GM23338 (cell line): ENCODE measurements around the gene ATP6V0C. TPM values are rescaled to one million over a fixed set of nuclear protein-coding genes. Genes with fewer than 3 reads are reported as not detected.

Experiments used
- ATAC-seq: fragments of 200-7000 bp; cut with Tn5 transposase; 3 replicates; pipeline ENCODE4 v1.9.1; 2020
- DNase-seq: peaks from one replicate; pipeline ENCODE4 v3.0.0-alpha.2; 2015; ENCODE audit warnings: low spot score
- H2AFZ ChIP-seq: fragments of 200-600 bp; sonication (generic); 2 replicates; pipeline ENCODE4 v1.8.0; 2016; ENCODE audit warnings: antibody characterized with exemption, mild to moderate bottlenecking, moderate library complexity
- H3F3A ChIP-seq: fragments of 200-600 bp; sonication (generic); replicated peaks from 2 replicates; pipeline ENCODE4 v1.8.0; 2017; ENCODE audit warnings: antibody characterized with exemption, mixed run types, low read depth
- H3K27ac ChIP-seq: fragments of 200-600 bp; sonication (generic); 2 replicates; pipeline ENCODE4 v1.6.1; 2016; ENCODE audit warnings: low read depth
- H3K27me3 ChIP-seq: fragments of 200-600 bp; sonication (generic); 2 replicates; pipeline ENCODE4 v1.8.0; 2016; ENCODE audit warnings: mild to moderate bottlenecking, mixed run types, moderate library complexity; ENCODE audit not compliant: insufficient read depth
- H3K36me3 ChIP-seq: fragments of 200-600 bp; sonication (generic); 2 replicates; pipeline ENCODE4 v1.8.0; 2016; ENCODE audit warnings: mild to moderate bottlenecking; ENCODE audit not compliant: insufficient read depth
- H3K4me1 ChIP-seq: fragments of 200-600 bp; sonication (generic); 2 replicates; pipeline ENCODE4 v1.8.0; 2016; ENCODE audit warnings: mild to moderate bottlenecking, moderate library complexity; ENCODE audit not compliant: insufficient read depth
- H3K4me2 ChIP-seq: fragments of 200-600 bp; sonication (generic); 2 replicates; pipeline ENCODE4 v1.7.1; 2017; ENCODE audit warnings: mixed run types
- H3K4me3 ChIP-seq: fragments of 200-600 bp; sonication (generic); 2 replicates; pipeline ENCODE4 v1.6.1; 2016; ENCODE audit warnings: mixed run types
- H3K79me2 ChIP-seq: fragments of 200-600 bp; sonication (generic); replicated peaks from 2 replicates; pipeline ENCODE4 v1.8.0; 2017; ENCODE audit warnings: mild to moderate bottlenecking; ENCODE audit not compliant: insufficient read depth
- H3K9me2 ChIP-seq: fragments of 200-600 bp; sonication (generic); 2 replicates; pipeline ENCODE4 v1.8.0; 2017; ENCODE audit not compliant: insufficient read depth
- H4K20me1 ChIP-seq: fragments of 200-600 bp; sonication (generic); replicated peaks from 2 replicates; pipeline ENCODE4 v1.8.0; 2017; ENCODE audit warnings: mild to moderate bottlenecking; ENCODE audit not compliant: insufficient read depth
- H3K27ac Mint-ChIP-seq: 2 replicates; pipeline ENCODE4 v1.8.0; 2020; ENCODE audit warnings: inconsistent platforms, mild to moderate bottlenecking, moderate library complexity, mixed read lengths
- H3K27me3 Mint-ChIP-seq: 3 replicates; pipeline ENCODE4 v1.8.0; 2022; ENCODE audit warnings: low read depth, mild to moderate bottlenecking, moderate library complexity, mixed read lengths, inconsistent platforms; ENCODE audit not compliant: insufficient read depth, poor library complexity
- H3K36me3 Mint-ChIP-seq: 3 replicates; pipeline ENCODE4 v1.8.0; 2021; ENCODE audit warnings: low read depth, mild to moderate bottlenecking, inconsistent platforms, moderate library complexity, mixed read lengths
- H3K4me1 Mint-ChIP-seq: 3 replicates; pipeline ENCODE4 v1.8.0; 2020; ENCODE audit warnings: mild to moderate bottlenecking, inconsistent platforms, mixed read lengths
- H3K4me3 Mint-ChIP-seq: 3 replicates; pipeline ENCODE4 v1.8.0; 2021; ENCODE audit warnings: moderate library complexity, mild to moderate bottlenecking, inconsistent platforms, mixed read lengths
- H3K9me3 Mint-ChIP-seq: 3 replicates; pipeline ENCODE4 v1.8.0; 2020; ENCODE audit warnings: moderate library complexity, mild to moderate bottlenecking, inconsistent platforms, mixed read lengths
- CREB1 ChIP-seq: fragments of 250-450 bp; sonication (Bioruptor Pico); IDR thresholded peaks from 2 replicates; pipeline ENCODE4 v1.5.0; 2020; ENCODE audit warnings: low read depth, mild to moderate bottlenecking, moderate library complexity
- EZH2 ChIP-seq: fragments of 200-600 bp; sonication (generic); IDR thresholded peaks from one replicate; pipeline ENCODE4 v1.8.0; 2017; ENCODE audit warnings: antibody characterized with exemption, mild to moderate bottlenecking, low read depth; ENCODE audit not compliant: unreplicated experiment
- EZH2phosphoT487 ChIP-seq: fragments of 200-600 bp; sonication (generic); IDR thresholded peaks from one replicate; pipeline ENCODE4 v1.8.1; 2018; ENCODE audit warnings: antibody characterized with exemption; ENCODE audit not compliant: unreplicated experiment
- JUNB ChIP-seq: IDR thresholded peaks from one replicate; pipeline ENCODE4 v1.6.1; 2016; ENCODE audit warnings: antibody characterized with exemption; ENCODE audit not compliant: unreplicated experiment
- NANOG ChIP-seq: IDR thresholded peaks from 2 replicates; pipeline ENCODE4 v1.6.1; 2016; ENCODE audit warnings: antibody characterized with exemption, borderline replicate concordance
- POLR2AphosphoS5 ChIP-seq: IDR thresholded peaks from 2 replicates; pipeline ENCODE4 v1.6.1; 2016; ENCODE audit warnings: antibody characterized with exemption, low read depth
- STAT1 ChIP-seq: IDR thresholded peaks from one replicate; pipeline ENCODE4 v1.6.1; 2016; ENCODE audit warnings: antibody characterized with exemption; ENCODE audit not compliant: unreplicated experiment
- ZNF114 ChIP-seq: fragments of 250-450 bp; sonication (Bioruptor Pico); IDR thresholded peaks from 2 replicates; pipeline ENCODE4 v1.5.0; 2020; ENCODE audit warnings: mild to moderate bottlenecking, moderate library complexity
- ZNF331 ChIP-seq: fragments of 250-450 bp; sonication (Bioruptor Pico); IDR thresholded peaks from 2 replicates; pipeline ENCODE4 v1.5.0; 2020; ENCODE audit warnings: low read depth, mild to moderate bottlenecking, moderate library complexity
- polyA plus RNA-seq: library from polyadenylated mRNA; unstranded; fragments of >200 nt; fragmentation: Nextera tagmentation; extraction: Ambion mirVana; gene quantifications from 2 replicates; pipeline ENCODE4 v1.2.1, GENCODE V29; 2016
- total RNA-seq: library from RNA; depleted of rRNA; stranded (reverse); fragments of >200 nt; shearing (Covaris generic); gene quantifications from 2 replicates; pipeline ENCODE4 v1.2.3, GENCODE V29; 2014
- TF ChIP-seq, protein P1 (sequence below): fragments of 250-450 bp; sonication (Bioruptor Pico); IDR thresholded peaks from 2 replicates; pipeline ENCODE4 v1.5.0; 2020; ENCODE audit warnings: mild to moderate bottlenecking, moderate library complexity
- TF ChIP-seq, protein P2 (sequence below): IDR thresholded peaks from one replicate; pipeline ENCODE4 v1.6.1; 2018; ENCODE audit warnings: antibody characterized with exemption; ENCODE audit not compliant: unreplicated experiment
- TF ChIP-seq, protein P3 (sequence below), 2 experiments: fragments of 200-600 bp in 1 of 2; sonication (generic) in 1 of 2; conservative IDR thresholded peaks; 2 replicates each; pipeline versions ENCODE4 v1.5.1 to v1.6.1; 2016 to 2017; ENCODE audit warnings: antibody characterized with exemption in 2 of 2, low read depth in 2 of 2, mild to moderate bottlenecking in 2 of 2, moderate library complexity in 1 of 2
- TF ChIP-seq, protein P4 (sequence below): IDR thresholded peaks from 2 replicates; pipeline ENCODE4 v1.6.1; 2016; ENCODE audit warnings: antibody characterized with exemption

ATP6V0C gene
- total and polyA plus RNA-seq, 2 experiments from 2014 or later: 98.2 to 162 TPM

DNA sequence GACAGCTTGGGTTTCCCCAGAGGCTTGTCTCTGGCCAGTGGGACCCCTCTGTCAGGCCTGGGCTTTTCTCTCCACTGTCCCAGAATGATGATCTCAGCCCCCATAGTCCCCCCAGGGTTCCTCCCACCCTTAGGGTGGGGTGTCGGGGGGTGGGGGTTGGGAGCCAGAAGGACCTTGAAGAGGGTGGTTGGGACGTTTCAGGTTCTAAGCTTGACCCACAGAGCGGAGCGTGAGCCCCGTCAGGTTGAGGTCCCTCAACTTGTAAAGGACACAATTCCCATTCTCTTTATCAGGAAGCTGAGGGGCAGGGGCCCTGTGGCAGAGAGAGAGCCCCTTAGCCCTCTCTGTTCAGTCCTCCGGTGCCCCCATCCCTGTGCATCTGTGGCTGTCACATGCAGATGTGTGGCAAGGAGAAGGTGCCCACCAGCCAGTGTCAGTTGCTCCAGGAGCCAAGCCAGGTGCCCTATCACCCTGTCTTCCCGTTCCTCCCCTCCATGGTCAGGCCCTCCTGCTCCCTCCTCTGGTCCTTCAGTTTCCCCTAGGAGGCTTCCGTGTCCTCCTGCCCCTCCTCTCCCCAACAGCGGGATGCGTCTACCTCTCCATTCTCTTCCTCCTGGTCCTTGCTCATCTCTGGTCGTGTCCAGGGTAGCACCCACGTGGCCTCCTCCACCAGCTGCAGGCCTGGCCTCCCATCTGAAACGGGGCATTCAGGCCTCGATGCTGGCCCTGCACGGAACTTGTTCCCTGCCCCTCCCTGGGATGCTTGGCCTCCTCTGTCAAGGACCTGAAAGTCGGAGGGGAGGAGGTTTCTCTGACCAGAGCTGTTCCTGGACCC is 44.1 kb upstream of the ATP6V0C start:
- Histone ChIP-seq H3K27me3 (peaks cover 65% of the 10 kb centered on the region), H3K27ac (no peak overlapping the region)

More for the DNA sequence above, 44.1 kb upstream of the ATP6V0C start:
- H3K4me2 ChIP-seq: peak overlapping the region; percentile 95
- peaks cover 15% of the 10 kb centered on the region for H3K4me1 ChIP-seq
- H3K9me2 ChIP-seq: no peaks in the 10 kb centered on the region
- peaks cover 26% of the 10 kb centered on the region for H3F3A ChIP-seq
- Mint-ChIP-seq H3K36me3 (peaks cover 2% of the 10 kb centered on the region; the same call in 1 of the 3 replicates), H3K27ac (no peak overlapping the region), H3K4me3 (peak overlapping the region; percentile 32; the same call in 1 of the 3 replicates), H3K9me3 (no peaks in the 10 kb centered on the region), H3K27me3 (peaks cover 53% of the 10 kb centered on the region), H3K4me1 (peaks cover 18% of the 10 kb centered on the region)
- no peak for ATAC-seq
- H2AFZ ChIP-seq: no peak overlapping the region; the same call in 1 of the 2 replicates
- H3K36me3 ChIP-seq: no peaks in the 10 kb centered on the region
- no peaks in the 10 kb centered on the region for H4K20me1 ChIP-seq
- TF ChIP-seq, protein P1, sequence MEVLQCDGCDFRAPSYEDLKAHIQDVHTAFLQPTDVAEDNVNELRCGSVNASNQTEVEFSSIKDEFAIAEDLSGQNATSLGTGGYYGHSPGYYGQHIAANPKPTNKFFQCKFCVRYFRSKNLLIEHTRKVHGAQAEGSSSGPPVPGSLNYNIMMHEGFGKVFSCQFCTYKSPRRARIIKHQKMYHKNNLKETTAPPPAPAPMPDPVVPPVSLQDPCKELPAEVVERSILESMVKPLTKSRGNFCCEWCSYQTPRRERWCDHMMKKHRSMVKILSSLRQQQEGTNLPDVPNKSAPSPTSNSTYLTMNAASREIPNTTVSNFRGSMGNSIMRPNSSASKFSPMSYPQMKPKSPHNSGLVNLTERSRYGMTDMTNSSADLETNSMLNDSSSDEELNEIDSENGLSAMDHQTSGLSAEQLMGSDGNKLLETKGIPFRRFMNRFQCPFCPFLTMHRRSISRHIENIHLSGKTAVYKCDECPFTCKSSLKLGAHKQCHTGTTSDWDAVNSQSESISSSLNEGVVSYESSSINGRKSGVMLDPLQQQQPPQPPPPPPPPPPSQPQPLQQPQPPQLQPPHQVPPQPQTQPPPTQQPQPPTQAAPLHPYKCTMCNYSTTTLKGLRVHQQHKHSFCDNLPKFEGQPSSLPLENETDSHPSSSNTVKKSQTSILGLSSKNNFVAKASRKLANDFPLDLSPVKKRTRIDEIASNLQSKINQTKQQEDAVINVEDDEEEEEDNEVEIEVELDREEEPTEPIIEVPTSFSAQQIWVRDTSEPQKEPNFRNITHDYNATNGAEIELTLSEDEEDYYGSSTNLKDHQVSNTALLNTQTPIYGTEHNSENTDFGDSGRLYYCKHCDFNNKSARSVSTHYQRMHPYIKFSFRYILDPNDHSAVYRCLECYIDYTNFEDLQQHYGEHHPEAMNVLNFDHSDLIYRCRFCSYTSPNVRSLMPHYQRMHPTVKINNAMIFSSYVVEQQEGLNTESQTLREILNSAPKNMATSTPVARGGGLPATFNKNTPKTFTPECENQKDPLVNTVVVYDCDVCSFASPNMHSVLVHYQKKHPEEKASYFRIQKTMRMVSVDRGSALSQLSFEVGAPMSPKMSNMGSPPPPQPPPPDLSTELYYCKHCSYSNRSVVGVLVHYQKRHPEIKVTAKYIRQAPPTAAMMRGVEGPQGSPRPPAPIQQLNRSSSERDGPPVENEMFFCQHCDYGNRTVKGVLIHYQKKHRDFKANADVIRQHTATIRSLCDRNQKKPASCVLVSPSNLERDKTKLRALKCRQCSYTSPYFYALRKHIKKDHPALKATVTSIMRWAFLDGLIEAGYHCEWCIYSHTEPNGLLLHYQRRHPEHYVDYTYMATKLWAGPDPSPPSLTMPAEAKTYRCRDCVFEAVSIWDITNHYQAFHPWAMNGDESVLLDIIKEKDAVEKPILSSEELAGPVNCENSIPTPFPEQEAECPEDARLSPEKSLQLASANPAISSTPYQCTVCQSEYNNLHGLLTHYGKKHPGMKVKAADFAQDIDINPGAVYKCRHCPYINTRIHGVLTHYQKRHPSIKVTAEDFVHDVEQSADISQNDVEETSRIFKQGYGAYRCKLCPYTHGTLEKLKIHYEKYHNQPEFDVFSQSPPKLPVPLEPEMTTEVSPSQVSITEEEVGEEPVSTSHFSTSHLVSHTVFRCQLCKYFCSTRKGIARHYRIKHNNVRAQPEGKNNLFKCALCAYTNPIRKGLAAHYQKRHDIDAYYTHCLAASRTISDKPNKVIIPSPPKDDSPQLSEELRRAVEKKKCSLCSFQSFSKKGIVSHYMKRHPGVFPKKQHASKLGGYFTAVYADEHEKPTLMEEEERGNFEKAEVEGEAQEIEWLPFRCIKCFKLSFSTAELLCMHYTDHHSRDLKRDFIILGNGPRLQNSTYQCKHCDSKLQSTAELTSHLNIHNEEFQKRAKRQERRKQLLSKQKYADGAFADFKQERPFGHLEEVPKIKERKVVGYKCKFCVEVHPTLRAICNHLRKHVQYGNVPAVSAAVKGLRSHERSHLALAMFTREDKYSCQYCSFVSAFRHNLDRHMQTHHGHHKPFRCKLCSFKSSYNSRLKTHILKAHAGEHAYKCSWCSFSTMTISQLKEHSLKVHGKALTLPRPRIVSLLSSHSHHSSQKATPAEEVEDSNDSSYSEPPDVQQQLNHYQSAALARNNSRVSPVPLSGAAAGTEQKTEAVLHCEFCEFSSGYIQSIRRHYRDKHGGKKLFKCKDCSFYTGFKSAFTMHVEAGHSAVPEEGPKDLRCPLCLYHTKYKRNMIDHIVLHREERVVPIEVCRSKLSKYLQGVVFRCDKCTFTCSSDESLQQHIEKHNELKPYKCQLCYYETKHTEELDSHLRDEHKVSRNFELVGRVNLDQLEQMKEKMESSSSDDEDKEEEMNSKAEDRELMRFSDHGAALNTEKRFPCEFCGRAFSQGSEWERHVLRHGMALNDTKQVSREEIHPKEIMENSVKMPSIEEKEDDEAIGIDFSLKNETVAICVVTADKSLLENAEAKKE (CRISPR knock-in tag): no peak
- TF ChIP-seq EZH2phosphoT487: no peak
- no peak for TF ChIP-seq POLR2AphosphoS5
- TF ChIP-seq, protein P2, sequence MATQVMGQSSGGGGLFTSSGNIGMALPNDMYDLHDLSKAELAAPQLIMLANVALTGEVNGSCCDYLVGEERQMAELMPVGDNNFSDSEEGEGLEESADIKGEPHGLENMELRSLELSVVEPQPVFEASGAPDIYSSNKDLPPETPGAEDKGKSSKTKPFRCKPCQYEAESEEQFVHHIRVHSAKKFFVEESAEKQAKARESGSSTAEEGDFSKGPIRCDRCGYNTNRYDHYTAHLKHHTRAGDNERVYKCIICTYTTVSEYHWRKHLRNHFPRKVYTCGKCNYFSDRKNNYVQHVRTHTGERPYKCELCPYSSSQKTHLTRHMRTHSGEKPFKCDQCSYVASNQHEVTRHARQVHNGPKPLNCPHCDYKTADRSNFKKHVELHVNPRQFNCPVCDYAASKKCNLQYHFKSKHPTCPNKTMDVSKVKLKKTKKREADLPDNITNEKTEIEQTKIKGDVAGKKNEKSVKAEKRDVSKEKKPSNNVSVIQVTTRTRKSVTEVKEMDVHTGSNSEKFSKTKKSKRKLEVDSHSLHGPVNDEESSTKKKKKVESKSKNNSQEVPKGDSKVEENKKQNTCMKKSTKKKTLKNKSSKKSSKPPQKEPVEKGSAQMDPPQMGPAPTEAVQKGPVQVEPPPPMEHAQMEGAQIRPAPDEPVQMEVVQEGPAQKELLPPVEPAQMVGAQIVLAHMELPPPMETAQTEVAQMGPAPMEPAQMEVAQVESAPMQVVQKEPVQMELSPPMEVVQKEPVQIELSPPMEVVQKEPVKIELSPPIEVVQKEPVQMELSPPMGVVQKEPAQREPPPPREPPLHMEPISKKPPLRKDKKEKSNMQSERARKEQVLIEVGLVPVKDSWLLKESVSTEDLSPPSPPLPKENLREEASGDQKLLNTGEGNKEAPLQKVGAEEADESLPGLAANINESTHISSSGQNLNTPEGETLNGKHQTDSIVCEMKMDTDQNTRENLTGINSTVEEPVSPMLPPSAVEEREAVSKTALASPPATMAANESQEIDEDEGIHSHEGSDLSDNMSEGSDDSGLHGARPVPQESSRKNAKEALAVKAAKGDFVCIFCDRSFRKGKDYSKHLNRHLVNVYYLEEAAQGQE: no peak
- TF ChIP-seq, protein P3, sequence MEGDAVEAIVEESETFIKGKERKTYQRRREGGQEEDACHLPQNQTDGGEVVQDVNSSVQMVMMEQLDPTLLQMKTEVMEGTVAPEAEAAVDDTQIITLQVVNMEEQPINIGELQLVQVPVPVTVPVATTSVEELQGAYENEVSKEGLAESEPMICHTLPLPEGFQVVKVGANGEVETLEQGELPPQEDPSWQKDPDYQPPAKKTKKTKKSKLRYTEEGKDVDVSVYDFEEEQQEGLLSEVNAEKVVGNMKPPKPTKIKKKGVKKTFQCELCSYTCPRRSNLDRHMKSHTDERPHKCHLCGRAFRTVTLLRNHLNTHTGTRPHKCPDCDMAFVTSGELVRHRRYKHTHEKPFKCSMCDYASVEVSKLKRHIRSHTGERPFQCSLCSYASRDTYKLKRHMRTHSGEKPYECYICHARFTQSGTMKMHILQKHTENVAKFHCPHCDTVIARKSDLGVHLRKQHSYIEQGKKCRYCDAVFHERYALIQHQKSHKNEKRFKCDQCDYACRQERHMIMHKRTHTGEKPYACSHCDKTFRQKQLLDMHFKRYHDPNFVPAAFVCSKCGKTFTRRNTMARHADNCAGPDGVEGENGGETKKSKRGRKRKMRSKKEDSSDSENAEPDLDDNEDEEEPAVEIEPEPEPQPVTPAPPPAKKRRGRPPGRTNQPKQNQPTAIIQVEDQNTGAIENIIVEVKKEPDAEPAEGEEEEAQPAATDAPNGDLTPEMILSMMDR (conservative IDR thresholded peaks at IDR 0.05; ENCODE audit: low read depth in 2 of 2): no peak
- TF ChIP-seq ZNF114 (CRISPR knock-in tag): no peak
- no peak for TF ChIP-seq CREB1 (CRISPR knock-in tag)
- no peak for TF ChIP-seq JUNB
- TF ChIP-seq, protein P4, sequence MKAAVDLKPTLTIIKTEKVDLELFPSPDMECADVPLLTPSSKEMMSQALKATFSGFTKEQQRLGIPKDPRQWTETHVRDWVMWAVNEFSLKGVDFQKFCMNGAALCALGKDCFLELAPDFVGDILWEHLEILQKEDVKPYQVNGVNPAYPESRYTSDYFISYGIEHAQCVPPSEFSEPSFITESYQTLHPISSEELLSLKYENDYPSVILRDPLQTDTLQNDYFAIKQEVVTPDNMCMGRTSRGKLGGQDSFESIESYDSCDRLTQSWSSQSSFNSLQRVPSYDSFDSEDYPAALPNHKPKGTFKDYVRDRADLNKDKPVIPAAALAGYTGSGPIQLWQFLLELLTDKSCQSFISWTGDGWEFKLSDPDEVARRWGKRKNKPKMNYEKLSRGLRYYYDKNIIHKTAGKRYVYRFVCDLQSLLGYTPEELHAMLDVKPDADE: no peak
- TF ChIP-seq EZH2: no peak
- no peak for TF ChIP-seq STAT1
- TF ChIP-seq NANOG: no peak
- no peak for TF ChIP-seq ZNF331 (CRISPR knock-in tag)
- H3K4me3 ChIP-seq: peak overlapping the region; percentile 71; the same call in 1 of the 2 replicates
- no peak for DNase-seq
- no peaks in the 10 kb centered on the region for H3K79me2 ChIP-seq
